ENCODE results near the gene AMFR. TPM values are rescaled to one million over a fixed set of nuclear protein-coding genes. Genes with fewer than 3 reads are reported as not detected.
A peak's percentile ranks its signal among the peaks of the same experiment; 100 is the strongest.

The AMFR gene
- 100 to 1,000 TPM in 1 of 2 donors, 10 to 100 TPM in 1; 87.7 to 130 TPM for total RNA-seq

DNA sequence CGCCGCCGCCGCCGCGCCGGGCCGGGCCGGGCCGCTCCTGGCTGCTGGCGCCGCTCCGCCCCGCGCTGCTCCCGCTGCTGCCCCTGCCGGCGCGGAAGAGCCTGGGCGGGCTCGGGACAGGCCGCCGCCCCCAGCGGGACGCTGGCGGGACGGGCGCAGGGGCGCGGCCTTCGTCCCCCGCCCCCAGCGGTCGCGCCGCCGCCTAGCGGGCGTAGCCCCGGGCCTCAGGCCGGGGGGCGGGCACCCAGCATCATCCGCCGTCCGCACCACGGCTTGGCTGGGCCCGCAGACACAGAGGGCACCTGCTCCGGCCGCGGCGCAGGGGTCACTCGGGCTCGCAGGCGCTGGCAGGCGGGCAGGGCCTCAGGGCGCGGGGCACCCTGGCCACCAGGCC is at the start of gene AMFR:
AMFR (minus strand) TSS at position 107 of the 394 bp plus-strand sequence. CDS start 218 bp downstream, outside the sequence.
- 1% methylated on average over 51 of the region's 57 CpGs; no CpG with 5 or more reads in 1 of the 2 donors for WGBS, 2 donors
- peak; percentile 98 for ATAC-seq

DNA sequence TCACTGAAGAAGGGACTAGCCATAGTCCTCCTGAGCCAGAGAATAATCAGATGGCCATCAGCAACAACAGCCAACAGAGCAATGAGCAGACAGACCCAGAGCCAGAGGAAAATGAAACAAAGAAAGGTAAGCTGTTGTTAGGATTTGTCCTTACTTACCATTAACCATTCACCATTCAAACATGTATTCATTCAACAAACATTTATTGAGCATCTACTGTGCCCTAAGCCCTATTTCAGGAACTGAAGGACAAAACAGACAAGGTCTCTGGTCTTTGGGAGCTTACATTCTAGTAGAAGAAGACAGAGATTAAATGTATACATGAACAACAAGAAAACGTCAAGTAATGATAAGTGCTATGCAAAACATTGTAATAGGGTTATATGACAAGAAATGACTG is 45.3 kb upstream of the AMFR start:
- ATAC-seq, result no peak
- no peak for DNase-seq
- 85 to 86% methylated on average over 1 of the region's 1 CpG for WGBS, 2 donors
- TF ChIP-seq POLR2A (IDR thresholded peaks at IDR 0.05), result no peak
- TF ChIP-seq, protein P1, sequence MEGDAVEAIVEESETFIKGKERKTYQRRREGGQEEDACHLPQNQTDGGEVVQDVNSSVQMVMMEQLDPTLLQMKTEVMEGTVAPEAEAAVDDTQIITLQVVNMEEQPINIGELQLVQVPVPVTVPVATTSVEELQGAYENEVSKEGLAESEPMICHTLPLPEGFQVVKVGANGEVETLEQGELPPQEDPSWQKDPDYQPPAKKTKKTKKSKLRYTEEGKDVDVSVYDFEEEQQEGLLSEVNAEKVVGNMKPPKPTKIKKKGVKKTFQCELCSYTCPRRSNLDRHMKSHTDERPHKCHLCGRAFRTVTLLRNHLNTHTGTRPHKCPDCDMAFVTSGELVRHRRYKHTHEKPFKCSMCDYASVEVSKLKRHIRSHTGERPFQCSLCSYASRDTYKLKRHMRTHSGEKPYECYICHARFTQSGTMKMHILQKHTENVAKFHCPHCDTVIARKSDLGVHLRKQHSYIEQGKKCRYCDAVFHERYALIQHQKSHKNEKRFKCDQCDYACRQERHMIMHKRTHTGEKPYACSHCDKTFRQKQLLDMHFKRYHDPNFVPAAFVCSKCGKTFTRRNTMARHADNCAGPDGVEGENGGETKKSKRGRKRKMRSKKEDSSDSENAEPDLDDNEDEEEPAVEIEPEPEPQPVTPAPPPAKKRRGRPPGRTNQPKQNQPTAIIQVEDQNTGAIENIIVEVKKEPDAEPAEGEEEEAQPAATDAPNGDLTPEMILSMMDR (IDR thresholded peaks at IDR 0.05), result no peak
- H3K4me1 ChIP-seq, result no peaks in the 10 kb centered on the region
- intact Hi-C loops (cut with DNase I), result no loop called here
- H3K4me3 ChIP-seq, result no peak overlapping the region
- H3K27me3 ChIP-seq, result no peaks in the 10 kb centered on the region
- H3K27ac ChIP-seq, result no peak overlapping the region
- no peaks in the 10 kb centered on the region for H3K9me3 ChIP-seq
- H3K36me3 ChIP-seq (replicated peaks in 1 of 2; ENCODE audit: insufficient read depth in 1 of 2, low read depth in 2 of 2), result peaks cover 0 to 27% of the 10 kb centered on the region in 2 donors

More for the DNA sequence above, at the start of gene AMFR:
- intact Hi-C loops (cut with DNase I), result no loop called here
- peak within 1 kb of the TSS; percentile 57 to 92 for H3K4me3 ChIP-seq
- H3K36me3 ChIP-seq (replicated peaks in 1 of 2; ENCODE audit: insufficient read depth in 1 of 2, low read depth in 2 of 2), result no peaks in the 10 kb centered on the region
- no peaks in the 10 kb centered on the region for H3K27me3 ChIP-seq
- TF ChIP-seq POLR2A (IDR thresholded peaks at IDR 0.05), result no peak
- TF ChIP-seq, protein P1 (IDR thresholded peaks at IDR 0.05), result peak in 5 of 7 experiments; percentile 27 to 97 (median 66)
- peak within 1 kb of the TSS; percentile 72 to 86 (median 84) for H3K27ac ChIP-seq
- no peaks in the 10 kb centered on the region for H3K9me3 ChIP-seq
- peaks cover 36% of the 10 kb centered on the region for H3K4me1 ChIP-seq
- peak; percentile 66 to 79 (median 70) for DNase-seq

DNA sequence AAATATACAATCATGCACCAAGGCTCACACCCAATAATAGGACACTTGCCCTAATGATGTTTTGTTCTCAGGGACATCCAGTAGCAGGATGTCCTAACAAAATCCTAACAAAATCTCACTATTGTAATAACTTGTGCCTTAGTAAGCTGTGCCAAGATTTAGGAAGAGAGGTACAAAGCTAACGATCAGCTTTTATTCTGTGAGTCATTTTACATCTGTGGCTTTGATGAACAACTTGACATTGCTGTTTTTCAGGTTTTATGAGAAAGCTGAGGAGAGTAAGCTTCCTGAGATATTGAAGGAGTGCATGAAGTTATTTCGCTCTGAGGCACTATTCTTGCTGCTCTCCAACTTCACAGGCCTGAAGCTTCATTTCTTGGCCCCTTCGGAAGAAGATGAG is 44.9 kb upstream of the AMFR start:
- H3K27ac ChIP-seq, result no peak overlapping the region
- H3K27me3 ChIP-seq, result no peaks in the 10 kb centered on the region
- TF ChIP-seq, protein P1 (IDR thresholded peaks at IDR 0.05), result no peak
- TF ChIP-seq POLR2A (IDR thresholded peaks at IDR 0.05), result no peak
- intact Hi-C loops (cut with DNase I), result no loop called here
- H3K4me1 ChIP-seq, result no peaks in the 10 kb centered on the region
- WGBS, 2 donors, result 80 to 85% methylated on average over 3 of the region's 3 CpGs
- H3K36me3 ChIP-seq (replicated peaks in 1 of 2; ENCODE audit: insufficient read depth in 1 of 2, low read depth in 2 of 2), result peaks cover 0 to 25% of the 10 kb centered on the region in 2 donors
- H3K4me3 ChIP-seq, result no peak overlapping the region
- ATAC-seq, result no peak
- no peaks in the 10 kb centered on the region for H3K9me3 ChIP-seq
- DNase-seq, result no peak

DNA sequence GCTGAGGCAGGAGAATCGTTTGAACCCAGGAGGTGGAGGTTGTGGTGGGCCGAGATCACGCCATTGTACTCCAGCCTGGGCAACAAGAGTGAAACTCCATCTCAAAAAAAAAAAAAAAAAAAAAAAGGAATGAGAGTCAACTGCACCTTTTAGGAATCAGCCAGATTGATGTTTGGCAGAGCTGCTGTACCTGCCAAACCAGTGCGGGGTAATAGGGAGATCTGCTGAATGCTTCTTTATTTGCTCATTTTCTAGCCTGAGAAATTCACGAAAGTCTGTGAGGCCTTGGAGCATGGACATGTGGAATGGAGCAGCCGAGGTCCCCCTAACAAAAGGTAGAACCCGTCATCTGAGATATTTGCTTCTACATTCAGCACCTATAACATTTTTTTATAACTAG is 44.4 kb upstream of the AMFR start:
- Histone ChIP-seq H3K27ac (no peak overlapping the region), H3K36me3 (replicated peaks in 1 of 2; ENCODE audit: insufficient read depth in 1 of 2, low read depth in 2 of 2) (peaks cover 0 to 25% of the 10 kb centered on the region in 2 donors), H3K4me1 (no peaks in the 10 kb centered on the region), H3K9me3 (no peaks in the 10 kb centered on the region), H3K4me3 (no peak overlapping the region), H3K27me3 (no peaks in the 10 kb centered on the region)
- ATAC-seq (no peak), DNase-seq (no peak)
- WGBS, 2 donors, result 90 to 94% methylated on average over 7 of the region's 7 CpGs
- intact Hi-C loops (cut with DNase I), result no loop called here
- TF ChIP-seq, protein P1 (IDR thresholded peaks at IDR 0.05), result no peak
- no peak for TF ChIP-seq POLR2A (IDR thresholded peaks at IDR 0.05)

DNA sequence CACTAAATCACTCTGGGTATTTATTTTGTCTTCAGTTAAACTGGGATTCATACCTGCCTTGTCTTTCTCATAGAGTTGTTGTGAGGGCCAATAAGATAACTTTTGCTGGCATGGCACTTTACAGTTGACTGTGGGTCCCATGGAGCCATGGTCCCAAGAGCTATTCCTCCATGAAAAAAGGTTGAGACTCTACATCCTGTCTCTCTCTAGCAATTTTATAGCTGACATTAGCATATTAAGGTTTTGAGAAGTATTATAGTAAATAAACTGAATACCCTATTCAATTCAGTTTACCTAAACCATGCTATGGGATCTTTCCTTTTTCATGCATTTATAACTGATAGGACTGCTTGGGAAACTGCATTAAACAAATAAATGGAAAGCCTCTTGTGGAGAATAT is 43.5 kb upstream of the AMFR start:
- peaks cover 0 to 26% of the 10 kb centered on the region in 2 donors for H3K36me3 ChIP-seq (replicated peaks in 1 of 2; ENCODE audit: insufficient read depth in 1 of 2, low read depth in 2 of 2)

More for the DNA sequence above, 43.5 kb upstream of the AMFR start:
- no peaks in the 10 kb centered on the region for H3K9me3 ChIP-seq
- H3K4me3 ChIP-seq, result no peak overlapping the region
- no peaks in the 10 kb centered on the region for H3K4me1 ChIP-seq
- intact Hi-C loops (cut with DNase I), result no loop called here
- H3K27me3 ChIP-seq, result no peaks in the 10 kb centered on the region
- H3K27ac ChIP-seq, result no peak overlapping the region
- TF ChIP-seq POLR2A (IDR thresholded peaks at IDR 0.05), result no peak
- TF ChIP-seq, protein P1 (IDR thresholded peaks at IDR 0.05), result no peak
- DNase-seq, result no peak
- ATAC-seq, result no peak
